22Rv1 (cell line): Measurements from ENCODE around the gene C1QL1.

Experiments used
- H3K27ac ChIP-seq: fragments of 450-650 bp; 2 replicates; pipeline ENCODE4 v1.5.1; 2017
- ZFX ChIP-seq: fragments of 450-650 bp; IDR thresholded peaks from 2 replicates; pipeline ENCODE4 v1.6.1; 2017; ENCODE audit warnings: antibody characterized with exemption, borderline replicate concordance
- TF ChIP-seq, protein P1 (sequence below): fragments of 450-650 bp; IDR thresholded peaks from 2 replicates; pipeline ENCODE4 v1.5.1; 2017; ENCODE audit warnings: mild to moderate bottlenecking

Gene C1QL1

DNA sequence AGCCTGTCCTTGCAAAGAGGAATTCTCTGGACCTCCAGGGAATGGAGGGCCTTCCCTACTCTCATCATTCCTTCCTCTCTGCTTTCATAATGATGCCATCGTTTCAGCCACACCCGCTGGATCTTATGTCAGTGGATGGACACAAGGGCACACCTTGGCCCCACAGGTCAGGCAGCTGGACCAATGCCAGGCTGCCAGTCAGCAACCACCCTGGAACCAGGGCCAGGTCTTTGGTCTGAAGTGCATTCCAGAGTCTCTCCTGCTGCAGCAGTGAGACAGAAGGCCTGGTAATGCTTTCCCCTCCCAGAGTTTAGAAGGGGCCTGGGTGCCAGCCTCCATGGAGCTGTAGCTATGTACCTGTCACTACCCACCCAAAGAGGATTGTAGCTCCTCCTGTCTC is 7.4 kb downstream of the C1QL1 start:
- no peak overlapping the region for H3K27ac ChIP-seq
- TF ChIP-seq, protein P1, sequence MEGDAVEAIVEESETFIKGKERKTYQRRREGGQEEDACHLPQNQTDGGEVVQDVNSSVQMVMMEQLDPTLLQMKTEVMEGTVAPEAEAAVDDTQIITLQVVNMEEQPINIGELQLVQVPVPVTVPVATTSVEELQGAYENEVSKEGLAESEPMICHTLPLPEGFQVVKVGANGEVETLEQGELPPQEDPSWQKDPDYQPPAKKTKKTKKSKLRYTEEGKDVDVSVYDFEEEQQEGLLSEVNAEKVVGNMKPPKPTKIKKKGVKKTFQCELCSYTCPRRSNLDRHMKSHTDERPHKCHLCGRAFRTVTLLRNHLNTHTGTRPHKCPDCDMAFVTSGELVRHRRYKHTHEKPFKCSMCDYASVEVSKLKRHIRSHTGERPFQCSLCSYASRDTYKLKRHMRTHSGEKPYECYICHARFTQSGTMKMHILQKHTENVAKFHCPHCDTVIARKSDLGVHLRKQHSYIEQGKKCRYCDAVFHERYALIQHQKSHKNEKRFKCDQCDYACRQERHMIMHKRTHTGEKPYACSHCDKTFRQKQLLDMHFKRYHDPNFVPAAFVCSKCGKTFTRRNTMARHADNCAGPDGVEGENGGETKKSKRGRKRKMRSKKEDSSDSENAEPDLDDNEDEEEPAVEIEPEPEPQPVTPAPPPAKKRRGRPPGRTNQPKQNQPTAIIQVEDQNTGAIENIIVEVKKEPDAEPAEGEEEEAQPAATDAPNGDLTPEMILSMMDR: no peak
- TF ChIP-seq ZFX: no peak

DNA sequence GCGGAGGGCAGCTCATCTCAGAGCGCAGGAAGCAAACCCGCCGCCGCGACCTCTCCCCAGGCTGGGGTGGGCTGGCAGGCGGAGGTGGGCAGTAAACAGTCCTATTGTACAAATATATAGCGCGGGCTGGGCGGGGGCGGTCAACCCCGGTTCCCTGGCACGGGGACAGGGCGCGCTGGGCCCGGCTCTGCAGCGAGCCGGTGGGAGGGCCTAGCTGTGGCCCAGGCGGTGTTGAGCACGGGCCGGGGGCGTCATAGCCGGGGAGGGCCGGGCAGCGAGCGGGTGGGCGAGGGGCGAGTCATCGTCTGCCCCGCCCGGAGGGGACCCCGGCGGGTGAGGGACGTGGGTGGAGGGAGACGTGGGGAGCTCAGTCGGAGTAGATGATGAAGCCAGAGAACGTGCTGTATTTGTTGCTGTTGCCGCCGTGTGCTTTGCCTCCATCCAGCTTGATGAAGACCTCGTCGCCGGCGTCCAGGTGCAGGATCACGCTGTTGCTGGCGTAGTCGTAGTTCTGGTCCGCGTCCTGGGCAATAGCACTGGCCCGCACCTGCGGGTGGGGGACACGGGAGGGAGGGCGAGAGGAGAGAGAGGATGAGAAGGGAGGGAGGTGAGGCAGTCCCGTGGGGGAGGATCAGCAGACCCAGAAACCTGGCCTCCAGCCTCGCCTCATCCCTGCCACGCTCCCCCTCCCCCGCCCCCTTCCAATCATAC is 8.1 kb downstream of the C1QL1 start:
- H3K27ac ChIP-seq: no peak overlapping the region
- TF ChIP-seq, protein P1: no peak
- no peak for TF ChIP-seq ZFX

DNA sequence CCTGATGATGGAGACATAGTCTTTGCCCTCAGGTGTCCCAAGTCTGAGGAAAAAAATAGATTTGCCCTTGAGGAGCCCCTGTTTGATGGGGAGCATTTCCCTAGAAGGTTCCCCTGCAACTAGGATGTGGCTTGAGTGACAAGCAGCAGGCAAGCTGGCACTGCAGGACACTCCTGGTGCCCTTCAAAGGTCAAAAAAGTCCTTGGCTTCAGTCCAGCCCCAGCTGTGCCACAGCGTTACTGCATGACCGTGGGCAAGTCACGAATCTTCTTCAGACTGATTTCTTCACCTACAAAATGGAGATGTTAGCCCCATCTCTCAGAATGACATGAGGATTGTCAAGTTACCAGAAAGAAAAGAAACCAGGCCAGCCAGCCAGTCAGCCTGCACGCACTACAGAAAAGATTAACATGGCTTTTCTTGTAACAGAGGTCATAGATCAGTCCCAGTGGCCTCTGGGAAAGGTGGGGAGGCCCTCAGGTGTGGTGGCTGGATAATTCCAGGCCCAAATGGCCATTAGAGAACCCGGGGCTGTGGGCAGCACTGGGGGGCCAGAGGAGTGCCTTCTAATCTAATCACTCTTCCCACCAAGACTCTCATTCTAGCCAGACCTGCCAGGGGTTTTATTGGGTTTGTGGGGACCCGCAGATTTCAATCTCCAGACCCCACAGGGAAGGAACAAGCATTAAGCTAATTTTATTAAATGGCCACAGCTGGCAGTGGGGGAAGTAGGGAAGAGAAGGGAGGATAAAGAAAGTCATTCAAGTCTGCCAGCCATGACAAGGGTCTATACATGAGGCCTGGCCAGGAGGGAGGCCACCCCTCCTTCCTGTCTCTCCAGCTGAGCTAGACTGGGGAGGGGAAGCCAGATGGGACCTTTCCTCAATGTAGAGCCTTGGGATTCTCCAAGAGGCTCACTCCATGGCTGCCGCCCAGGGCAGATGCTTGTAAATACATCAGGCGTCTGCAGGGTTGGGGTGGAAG is 10.8 kb downstream of the C1QL1 start:
- H3K27ac ChIP-seq: no peak overlapping the region
- no peak for TF ChIP-seq ZFX
- TF ChIP-seq, protein P1: no peak

DNA sequence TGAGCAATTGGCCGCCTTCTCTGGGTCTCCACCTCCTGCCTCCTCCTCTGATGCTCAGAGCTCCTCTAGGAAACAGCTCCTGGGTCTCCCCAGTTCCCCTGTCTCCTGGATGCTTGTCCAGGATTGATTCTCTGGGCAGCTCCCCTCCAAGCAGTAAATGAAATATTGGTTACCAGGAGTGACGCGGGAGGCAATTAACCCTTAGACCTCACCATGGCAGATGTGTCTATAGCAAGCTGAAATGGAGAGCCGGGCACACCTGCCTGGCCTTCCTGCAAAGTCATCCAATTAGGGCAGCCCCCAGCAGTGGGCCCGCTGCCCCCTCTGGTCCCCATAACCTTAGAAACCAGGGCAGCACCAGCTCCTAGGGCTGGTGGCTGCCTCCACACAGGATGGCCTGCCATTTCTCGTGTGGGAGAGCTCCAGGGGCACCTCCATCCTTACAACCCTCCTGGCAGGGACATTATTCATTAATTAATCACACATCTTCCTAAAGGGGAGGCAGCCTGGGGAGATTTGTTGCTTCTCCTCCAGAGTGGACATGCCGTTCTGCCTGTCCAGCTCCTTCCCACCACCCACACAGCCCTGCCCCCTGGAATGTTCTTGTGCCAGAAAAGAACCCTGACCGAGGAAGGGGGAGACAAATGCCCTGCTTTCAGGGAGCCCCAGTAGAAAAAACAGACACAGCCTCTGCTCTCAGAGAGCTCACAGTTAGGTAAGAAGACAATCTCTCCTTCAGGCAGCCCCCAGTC is 12.3 kb downstream of the C1QL1 start:
- TF ChIP-seq, protein P1: no peak
- no peak for TF ChIP-seq ZFX
- H3K27ac ChIP-seq: no peak overlapping the region

DNA sequence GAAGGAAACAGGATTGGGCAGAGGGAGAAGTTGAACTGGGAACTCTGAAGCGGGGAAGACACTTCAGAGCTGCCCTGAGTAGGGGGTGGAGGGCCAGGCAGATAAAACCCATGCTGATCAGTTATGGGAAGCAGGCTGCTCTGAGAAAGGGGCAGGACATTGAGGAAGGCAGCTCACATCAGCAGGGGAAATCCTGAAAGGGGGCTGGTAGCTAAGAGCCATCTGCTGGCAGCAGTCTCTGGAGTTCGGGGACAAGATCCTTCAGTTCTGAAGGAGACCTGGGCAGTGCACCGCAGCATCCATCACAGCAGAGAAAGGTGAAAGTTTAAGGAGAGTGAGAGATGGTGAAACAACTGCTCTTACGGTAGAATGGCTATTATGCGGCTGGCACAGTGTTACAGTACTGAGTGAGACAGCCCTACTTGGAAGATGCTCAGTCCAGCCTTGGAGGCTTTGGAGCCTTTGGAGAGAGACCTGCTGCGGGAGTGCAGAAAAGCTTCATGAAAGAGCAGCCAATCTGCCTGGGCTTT is 15.1 kb downstream of the C1QL1 start:
- no peak overlapping the region for H3K27ac ChIP-seq
- TF ChIP-seq, protein P1: no peak
- TF ChIP-seq ZFX: no peak

DNA sequence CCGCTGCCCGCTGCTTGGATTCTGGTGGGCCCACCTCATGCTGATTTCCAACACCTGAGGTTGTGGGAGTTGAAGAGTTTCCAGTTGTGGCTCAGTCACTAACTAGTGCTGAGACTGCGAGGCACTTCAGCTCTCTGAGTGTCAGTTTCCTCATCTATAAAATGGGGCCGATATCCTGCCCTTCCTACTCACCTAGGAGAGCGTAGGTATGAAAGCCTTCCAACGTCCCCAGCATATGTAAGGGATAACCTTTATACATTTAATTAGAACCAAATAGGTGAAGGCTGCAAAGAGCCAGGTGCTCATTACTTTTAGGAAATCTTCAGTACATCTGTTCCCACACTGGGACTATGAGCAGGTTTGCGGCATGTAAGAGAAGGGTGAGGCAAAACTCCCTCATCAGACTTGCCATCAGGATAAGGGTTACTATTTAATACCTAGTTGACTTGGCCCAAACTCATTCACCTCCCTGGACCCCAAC is 19.7 kb downstream of the C1QL1 start:
- TF ChIP-seq, protein P1: no peak
- TF ChIP-seq ZFX: no peak
- H3K27ac ChIP-seq: peak overlapping the region; percentile 84
